Endothelial cell of umbilical vein (primary cell): ENCODE results near the gene DMBX1.

Experiments
- CTCF ChIP-seq, 2 donors: IDR thresholded peaks; 1 replicate in 1 of 2; 2 replicates in 1 of 2; pipeline ENCODE4 v1.5.1; 2011; ENCODE audit warnings: low read length in 2 of 2, mild to moderate bottlenecking in 2 of 2, moderate library complexity in 2 of 2, control low read depth in 1 of 2, inconsistent platforms in 1 of 2, low read depth in 1 of 2; ENCODE audit not compliant: insufficient read depth in 1 of 2; ENCODE audit errors: extremely low read depth in 1 of 2
- POLR2A ChIP-seq: IDR thresholded peaks from 2 replicates; pipeline ENCODE4 v1.6.1; 2012; ENCODE audit warnings: low read depth, mild to moderate bottlenecking, control low read depth, low read length

- TF ChIP-seq POLR2A (no peak), CTCF (IDR thresholded peaks at IDR 0.05; ENCODE audit: extremely low read depth in 1 of 2, insufficient read depth in 1 of 2, low read depth in 1 of 2, low read length in 2 of 2) (no peak)
These were observed 27.7 kb upstream of the DMBX1 start for GRCh38 chr1:46461809-46462448.
